GM18858 (cell line): Measurements from ENCODE around the gene RINT1.
A peak's percentile ranks its signal among the peaks of the same experiment; 100 is the strongest.

Experiments
- ATAC-seq: cut with Tn5 transposase; IDR thresholded peaks from one replicate; pipeline ENCODE4 v1.9.1; 2021; ENCODE audit not compliant: unreplicated experiment

Gene RINT1

GRCh38 chr7:105530546-105530945 lies 1.5 kb upstream of the RINT1 start:
- no peak for ATAC-seq

DNA sequence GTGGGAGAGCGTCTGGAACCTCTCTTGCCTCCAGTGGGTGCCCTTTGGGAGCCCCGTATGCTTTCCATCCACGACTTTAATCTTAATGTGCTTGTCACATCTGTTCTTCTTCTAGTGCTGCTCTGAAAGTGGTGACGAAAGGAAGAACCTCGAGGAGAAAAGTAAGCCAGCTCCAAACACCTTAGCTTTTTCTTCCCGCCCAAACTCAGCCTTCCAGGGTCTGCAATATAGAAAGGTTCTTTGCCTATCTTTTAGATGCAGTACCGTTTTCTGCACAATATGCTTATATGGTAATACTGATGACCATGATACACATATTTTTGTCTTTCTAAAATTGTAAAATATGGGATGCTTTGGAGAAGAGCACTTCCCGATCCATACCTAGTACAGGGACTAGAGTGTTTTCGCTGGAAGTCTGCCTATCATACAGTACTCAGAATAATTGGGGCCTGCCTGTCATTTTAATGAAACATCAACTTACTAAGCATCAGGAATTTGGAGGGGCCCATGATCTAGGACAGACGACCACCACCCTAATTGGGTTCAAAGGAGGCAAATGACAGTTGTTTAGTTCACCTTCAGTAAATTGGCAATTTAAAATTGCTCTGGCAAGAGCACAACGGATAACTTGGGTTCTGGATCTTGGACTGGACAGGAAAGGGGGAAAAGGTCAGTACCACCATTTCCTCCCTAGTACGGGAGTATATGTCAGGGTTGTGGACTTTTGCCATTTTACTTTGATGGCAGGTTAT lies 884 bp downstream of the RINT1 start:
- ATAC-seq: no peak

DNA sequence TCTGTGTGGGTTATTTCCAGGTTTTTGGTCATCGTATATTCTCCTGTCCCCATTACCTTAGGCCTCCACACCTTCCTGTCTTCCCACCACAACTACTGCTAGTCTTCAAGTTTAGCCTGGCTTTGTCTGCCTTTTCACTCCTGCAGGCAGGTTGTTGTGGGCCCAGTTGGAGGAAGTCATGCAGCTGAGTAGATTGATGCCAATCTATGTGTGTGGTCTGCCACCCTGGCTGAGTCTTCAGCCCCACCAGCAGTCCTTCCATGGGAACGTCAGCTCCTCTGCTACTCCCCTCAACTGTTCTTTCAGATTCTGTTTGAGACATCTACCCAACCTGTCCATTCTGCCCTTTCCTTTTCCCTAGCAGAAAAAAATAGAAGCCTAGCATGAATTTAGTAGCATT lies 6.3 kb downstream of the RINT1 start:
- no peak for ATAC-seq

DNA sequence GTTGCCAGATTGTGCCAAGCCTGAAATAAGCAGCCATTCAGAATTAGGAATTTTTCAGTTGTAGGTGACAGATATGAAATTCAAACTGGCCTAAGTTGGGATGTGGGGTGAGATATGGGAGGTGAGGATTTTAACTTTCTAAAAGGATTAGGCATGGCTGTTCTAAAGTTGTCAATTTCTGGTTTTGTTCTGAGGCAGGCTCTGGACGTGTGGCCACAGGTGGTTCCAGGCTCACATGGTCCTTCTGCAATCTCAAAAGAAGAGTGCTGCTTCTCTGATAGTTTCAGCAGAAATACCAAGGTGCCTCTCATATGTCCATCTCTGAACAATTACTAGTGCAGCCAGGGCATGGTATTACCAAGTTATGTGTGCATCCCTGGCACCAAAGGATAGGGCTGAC lies 27.9 kb downstream of the RINT1 start:
- ATAC-seq: no peak

GRCh38 chr7:105565190-105565589 lies 33.2 kb downstream of the RINT1 start:
- no peak for ATAC-seq

- no peak for ATAC-seq
Observed at GRCh38 chr7:105567024-105567423, 35.0 kb downstream of the RINT1 start.

DNA sequence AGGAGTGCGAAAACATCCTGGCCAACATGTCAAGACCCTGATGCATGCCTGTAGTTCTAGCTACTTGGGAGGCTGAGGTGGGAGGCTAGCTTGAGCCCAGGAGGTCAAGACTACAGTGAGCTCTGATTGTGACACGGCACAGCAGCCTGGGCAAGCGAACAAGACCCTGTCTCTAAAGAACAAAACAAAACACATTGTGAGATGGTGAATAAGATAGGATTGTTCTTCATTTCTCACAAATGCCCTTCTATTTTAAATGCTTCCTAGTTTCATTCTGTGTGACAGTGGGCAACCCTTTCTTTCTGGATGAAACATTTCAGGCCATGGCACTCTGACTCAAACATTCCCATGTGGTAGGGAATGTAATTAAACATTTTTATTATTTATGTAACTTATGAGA lies 35.8 kb downstream of the RINT1 start:
- ATAC-seq: no peak

DNA sequence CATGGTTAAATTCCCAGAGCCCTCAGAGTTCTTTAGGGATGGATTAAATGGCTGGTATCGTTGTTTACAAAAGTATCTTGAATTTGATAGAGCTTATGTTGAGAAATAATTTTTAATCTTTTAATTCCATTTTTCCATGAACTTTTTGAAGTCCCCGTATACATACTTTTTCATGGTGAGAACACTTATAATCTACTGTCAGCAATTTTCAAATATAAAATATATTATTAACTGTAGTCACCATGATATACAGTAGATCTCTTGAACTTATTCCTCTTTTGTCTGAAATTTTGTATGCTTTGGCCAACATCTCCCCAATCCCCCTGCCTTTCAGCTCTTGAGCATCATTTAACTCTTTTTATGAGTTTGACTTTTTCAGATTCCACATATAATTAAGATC lies 39.9 kb downstream of the RINT1 start:
- ATAC-seq: no peak

DNA sequence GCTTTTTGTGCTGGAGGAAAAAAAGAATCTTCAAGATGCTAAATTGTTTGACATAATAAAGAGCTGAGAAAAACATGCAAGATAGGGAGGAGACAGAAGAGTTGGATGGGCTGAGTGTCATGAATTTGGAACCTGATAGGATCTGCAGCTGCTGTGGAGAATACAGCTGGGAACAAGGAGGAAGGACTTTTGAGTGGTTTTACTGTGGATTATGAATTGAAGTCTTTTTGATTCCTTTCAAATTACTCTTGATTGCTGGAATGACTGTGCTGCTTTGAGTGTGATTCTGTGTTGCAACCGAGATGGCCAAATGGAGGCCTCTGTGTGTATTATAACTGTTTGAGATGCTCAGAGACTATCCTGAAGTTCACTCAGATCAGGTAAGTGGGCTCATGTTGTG lies 45.2 kb downstream of the RINT1 start:
- no peak for ATAC-seq

- no peak for ATAC-seq
Observed at GRCh38 chr7:105578496-105578895, 46.5 kb downstream of the RINT1 start.

DNA sequence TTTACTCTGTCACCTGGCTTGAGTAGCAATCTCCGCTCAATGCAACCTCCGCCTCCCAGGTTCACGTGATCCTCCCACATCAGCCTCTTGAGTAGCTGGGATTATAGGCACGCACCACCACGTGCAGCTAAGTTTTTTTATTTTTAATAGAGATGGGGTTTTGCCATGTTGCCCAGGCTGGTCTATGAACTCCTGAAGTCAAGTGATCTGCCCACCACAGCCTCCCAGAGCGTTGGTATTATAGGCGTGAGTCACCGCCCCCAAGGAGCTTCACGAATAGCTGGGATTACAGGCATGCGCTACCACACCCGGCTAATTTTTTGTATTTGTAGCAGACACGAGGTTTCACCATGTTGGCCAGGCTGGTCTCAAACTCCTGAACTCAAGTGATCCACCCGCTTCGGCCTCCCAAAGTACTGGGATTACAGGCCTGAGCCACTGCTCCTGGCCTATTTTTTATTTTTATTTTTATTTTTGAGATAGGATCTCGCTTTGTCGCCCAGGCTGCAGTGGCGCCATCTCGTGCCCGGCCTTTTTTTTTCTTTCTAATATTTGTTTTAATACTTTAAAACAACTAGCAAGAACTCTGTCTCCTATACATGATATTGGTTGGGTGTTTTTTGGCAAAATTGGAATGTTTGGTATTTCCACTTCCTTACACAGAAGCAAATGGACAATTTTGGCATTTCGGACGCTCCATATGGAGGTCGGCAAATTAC lies 48.2 kb downstream of the RINT1 start:
- ATAC-seq: no peak

DNA sequence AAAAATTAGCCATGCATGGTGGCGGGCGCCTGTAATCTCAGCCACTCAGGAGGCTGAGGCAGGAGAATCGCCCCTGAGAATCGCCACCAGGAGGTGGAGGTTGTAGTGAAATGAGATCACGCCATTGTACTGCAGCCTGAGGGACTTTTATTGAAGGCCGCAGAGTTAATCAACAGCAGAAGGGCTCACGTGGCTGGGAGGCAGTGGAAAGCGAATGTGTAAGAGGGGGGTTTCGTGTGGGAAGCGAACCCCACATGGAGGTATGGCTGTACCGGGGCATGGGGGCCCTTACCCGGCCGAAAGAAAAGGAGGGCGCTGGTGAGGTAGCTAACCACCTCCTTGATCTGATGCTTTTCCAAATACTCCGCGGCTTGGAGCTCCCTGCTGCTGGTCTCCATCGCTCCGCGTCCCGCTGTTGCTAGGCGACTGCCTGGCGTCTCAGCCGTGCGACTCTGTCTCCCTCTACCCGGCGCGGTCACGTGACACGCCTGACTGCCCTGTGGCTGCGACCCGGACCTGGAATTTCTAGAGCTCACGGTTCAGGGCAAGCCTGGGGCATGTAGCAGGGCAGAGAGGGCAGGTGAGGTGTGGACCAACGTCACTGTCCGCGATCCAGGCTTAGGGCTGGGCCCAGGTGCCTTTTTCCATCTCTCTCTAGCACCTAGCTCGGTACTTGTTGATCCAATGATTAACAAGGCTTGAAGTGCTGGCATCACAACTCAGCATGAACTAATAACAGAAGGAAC lies 49.2 kb downstream of the RINT1 start, which contains the start of gene EFCAB10:
Gene EFCAB10, minus strand, starts transcription at position 428 of the 746 bp plus-strand sequence. Its CDS starts 30 bp downstream, at position 398.
- peak; percentile 62 for ATAC-seq

DNA sequence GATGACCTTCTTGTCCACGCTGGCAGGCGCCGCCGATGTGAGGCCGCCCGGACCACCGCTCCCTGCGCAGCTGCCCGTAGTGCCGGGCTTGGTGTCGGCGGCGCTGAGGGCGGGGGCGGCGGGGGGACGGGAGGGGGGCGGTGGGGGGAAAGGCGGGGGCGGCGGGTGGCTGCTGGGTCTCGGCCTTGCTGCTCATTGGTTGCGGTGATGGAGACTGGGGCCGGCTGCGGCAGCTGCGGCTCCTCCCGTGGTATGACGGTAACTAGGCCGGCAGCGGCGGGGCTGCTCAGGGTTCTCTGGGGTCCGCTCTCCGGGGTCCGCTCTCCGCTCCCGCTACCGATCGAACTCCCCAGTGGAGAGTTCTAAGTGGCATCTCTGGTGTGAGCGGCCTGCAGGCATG lies 51.1 kb downstream of the RINT1 start:
- no peak for ATAC-seq

GRCh38 chr7:105584165-105584564 lies 52.2 kb downstream of the RINT1 start:
- ATAC-seq: no peak

DNA sequence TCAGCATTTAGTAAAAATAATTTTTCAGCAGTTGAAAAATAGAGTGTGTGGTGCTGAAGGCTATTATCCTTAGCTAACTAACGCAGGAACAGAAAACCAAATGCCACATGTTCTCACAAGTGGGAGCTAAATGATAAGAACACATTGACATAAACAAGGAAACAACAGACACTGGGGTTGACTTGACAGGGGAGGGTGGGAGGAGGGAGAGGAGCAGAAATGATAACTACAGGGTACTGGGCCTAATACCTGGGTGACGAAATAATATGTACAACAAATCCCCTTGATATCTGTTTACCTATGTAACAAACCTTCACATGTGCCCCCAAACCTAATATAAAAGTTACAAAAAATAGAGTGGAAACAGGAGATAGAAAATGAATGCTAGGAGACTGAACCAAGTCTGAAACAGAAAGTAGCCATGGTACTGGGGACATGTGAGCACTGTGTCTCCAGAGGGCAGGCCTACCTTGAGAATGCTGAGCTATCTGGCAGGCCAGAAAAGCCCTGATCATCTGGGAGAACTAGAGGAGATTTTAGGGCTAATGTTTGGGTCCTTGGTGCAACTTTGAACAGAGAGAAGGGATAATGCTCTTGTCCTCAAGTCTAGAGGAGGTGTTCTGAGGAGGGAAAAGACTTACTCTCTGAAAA lies 54.0 kb downstream of the RINT1 start:
- ATAC-seq: no peak

DNA sequence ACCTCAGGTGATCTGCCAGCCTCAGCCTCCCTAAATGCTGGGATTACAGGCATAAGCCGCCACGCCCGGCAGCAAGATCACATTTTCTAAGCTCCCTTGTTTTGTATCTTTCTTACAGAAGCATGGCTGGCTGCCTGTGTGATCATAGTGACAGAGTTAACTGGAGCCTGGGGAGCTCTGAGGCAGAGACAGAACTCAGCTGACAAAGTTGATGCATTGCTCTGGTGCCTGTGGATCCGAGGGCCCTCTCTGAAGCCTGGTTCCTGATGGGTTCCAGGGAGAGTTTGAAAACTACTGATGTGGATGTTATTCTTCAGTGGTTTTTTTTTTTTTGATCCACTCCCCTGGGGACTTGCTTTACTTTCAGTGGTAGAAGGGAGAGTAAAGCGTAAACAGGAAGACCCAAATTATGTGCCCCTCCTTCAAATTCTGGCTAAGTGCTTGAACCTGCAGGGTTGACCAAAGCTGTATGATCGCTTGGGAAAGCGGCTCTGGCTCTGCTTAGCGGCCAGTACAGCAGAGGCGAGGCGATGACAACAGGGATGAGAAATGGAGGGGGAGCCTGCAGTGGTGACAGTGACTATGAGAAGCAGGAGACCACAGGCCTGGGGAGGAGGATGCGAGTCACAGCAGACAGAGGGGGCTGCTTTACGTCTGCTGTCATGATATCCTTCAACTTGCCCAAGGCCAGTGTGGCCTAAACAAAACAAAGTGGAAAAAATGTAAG lies 56.1 kb downstream of the RINT1 start:
- ATAC-seq: no peak

DNA sequence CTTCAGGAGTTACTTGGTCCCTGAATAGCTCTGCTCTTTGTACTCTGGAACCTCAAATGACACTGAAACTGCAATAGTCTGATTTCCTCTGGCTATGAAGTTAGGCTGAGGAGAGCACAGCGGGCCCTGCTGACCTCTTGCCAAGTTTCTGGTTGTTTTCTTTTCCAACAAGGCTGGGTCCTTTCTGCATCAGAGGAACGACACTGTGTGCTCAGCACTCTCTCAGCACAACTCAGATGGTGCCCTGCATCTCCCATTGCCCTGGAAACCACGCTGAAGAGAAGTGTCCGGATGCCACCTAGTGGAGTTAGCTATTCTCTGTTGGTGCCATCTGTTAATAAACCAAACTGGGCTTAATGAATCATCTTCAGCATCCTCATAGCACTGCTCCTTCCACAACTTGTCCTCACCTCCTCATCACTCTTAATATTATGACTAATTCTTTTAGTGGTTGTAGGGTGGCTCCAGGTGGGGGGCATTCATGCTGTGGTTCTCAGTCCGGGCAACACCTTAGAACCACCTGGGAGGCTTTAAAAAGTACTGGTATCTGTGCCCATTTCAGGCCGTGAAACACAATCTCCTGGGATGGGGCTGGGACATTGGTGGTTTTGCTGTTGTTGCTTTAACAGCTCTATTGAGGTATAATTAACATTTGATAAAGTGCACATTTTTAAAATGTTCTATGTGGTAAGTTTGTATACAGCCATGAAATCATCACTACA lies 57.5 kb downstream of the RINT1 start:
- peak; percentile 85 for ATAC-seq

GRCh38 chr7:105590793-105591192 lies 58.8 kb downstream of the RINT1 start:
- no peak for ATAC-seq

DNA sequence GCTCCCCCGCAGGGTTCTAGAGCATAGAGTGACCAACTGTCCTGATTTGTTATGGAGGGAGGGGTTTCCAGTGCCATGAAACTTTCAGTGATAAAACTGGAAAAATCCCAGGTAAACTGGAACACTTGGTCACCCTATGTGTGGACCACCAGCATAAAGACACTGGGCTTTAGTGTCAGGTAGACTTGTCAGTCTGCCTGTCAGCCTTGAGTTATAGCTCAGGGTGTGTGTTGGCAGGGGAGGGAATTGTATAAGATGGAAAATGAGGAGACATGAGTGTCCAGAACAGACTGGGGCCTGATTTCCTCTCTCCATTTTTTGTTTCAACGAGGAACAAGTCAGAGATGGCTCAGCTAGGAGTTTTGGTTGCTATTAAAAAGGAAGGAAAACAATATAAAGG lies 59.5 kb downstream of the RINT1 start:
- no peak for ATAC-seq

DNA sequence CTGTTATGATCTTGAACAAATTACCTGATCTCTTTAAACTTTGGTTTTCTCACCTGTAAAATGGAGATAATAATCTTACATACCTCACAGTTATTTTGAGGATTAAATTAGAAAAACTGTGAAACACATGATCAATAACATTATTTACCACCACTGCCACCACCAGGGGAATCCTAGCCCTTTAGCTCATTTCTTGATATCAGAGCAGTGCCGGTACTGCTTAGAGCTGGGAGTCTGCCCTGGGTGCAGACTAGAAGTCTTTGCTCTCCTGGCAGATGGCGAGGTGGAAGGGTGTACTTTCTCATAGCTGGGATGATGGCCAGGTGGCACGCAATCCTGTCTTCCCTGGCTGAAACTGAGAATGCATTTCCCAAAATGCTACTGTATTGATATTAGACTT lies 62.0 kb downstream of the RINT1 start:
- no peak for ATAC-seq
